Glomerular visceral epithelial cell (primary cell): ENCODE measurements around the gene C1orf159.
"Not testable (repeated sequence)": the region's sequence is repeated elsewhere in the genome, so short reads cannot be mapped to it uniquely, and the experiment has no call there.

Experiments
- DNase-seq: peaks from one replicate; pipeline ENCODE4 v3.0.0-alpha.2; 2016; ENCODE audit errors: extremely low spot score

The C1orf159 gene

DNA sequence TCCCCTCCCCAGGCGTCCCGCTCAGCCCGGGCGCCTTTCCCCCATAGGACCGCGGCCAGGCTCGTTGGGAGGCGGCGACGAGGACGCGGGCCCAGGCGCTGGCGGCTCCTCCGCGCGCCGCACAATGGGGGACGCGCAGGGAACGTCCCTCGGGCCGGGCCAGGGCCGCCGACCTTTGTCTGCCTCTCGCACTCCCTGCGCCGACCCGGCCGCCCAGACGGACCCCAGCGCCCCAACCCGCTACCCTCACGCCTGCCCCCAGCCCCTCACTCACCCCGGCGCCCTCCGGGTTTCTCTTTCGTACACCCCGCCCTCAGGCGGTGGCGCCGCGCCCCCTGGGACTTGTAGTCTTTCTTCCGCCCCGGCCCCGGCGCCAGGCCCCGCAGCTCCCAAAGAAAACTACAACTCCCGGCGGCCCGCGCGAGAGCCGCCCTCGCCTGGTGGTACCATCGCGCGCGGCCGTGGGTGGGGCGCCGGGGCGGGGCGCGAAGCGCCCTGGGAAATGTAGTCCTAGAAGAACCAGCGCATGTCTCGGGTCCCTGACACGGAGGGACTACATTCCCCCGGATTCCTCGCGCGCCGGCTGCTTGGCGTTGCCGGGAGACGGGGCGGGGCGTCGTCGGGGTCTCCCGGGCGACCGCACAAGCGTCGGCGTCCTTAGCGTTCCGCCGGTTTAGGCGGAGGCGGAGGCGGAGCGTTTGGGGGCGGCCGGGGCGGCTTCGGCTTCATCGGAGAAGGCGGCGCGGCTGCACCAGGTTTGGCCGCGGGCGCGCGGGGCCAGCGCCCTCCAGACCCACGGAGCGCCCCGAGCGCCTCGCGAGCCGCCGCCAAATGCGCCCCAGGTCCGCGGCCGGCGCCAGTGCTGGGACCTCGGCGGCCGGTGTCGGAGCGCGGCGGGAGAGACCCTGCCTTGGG, at the start of gene C1orf159:
Gene C1orf159 (minus strand): TSS at position 304 of the 915 bp plus-strand sequence. CDS start 24,546 bp downstream, outside the sequence.
- DNase-seq = peak; percentile 98

DNA sequence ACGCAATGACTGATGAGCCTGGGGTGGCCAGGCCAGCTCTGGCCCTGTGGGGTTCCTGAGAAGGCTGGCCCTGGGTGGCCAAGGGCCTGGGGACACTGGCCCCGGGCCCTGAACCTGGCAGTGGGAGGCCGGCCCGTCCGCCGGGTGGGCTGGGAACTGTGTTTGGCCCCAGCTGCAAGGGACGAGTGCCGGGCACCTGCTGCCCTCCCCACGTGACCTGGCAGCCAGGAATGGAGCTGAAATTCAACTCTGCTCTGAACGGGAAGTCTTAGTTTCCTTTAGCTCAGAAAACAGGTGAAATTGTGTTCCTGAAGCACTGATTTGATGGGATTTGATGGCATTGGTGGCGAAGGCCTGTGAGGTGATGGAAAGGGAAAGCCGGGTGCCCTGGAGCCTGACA, 49.6 kb upstream of the C1orf159 start:
- DNase-seq = peak; percentile 34

DNA sequence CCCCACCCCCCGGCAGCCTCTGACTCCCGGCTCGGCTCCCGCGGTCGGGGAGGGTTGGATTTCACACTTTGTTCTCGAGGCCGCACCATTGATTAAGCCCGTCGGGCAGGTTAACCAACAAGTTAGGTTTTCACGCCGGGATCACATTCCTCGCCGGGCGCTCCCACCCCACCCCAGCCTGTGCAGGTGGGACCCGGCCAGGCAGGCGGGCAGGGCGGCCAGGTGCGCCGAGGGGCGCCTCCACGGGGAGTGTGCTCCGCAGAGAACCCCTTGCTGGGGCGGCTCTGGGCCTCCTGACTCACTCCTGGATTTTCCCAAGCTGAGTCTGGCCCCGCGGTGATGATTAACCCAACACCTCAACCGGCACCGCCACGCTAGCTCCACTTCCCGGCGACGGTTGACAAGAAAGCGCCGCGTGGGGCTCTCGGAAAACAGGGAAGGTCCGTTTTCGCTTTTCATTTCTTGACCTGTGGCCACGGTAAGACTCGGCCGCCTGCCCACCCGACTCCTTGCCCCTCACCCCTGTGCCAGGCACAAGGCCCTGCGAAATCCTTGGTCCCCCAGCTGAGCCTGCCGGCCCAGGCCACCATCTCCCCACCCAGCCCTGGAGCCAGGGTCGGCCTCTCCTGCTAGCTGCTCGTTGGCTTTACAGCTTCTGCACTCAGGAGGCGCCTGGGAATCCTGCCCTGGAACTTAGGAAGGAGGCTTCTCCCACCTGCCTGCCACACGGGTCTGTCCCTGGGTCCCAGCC, 49.0 kb upstream of the C1orf159 start:
- peak; percentile 93 for DNase-seq

DNA sequence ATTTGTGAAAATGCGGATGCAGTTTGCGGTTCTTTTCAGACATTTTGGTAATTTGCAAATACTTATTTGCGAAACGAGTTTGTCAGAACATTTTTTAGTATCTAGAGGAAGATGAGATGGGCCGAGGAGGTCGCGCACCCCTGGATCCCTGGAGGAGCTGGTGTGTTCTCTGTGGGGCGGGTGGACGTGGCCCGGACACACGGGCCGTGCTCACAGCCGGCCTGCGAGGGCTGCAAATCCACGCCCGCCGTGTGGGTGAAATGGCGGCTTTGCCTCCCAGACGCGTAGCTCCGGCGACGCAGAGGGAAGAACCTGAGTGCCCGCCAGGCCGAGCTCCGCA, 48.4 kb upstream of the C1orf159 start:
- DNase-seq = no peak

DNA sequence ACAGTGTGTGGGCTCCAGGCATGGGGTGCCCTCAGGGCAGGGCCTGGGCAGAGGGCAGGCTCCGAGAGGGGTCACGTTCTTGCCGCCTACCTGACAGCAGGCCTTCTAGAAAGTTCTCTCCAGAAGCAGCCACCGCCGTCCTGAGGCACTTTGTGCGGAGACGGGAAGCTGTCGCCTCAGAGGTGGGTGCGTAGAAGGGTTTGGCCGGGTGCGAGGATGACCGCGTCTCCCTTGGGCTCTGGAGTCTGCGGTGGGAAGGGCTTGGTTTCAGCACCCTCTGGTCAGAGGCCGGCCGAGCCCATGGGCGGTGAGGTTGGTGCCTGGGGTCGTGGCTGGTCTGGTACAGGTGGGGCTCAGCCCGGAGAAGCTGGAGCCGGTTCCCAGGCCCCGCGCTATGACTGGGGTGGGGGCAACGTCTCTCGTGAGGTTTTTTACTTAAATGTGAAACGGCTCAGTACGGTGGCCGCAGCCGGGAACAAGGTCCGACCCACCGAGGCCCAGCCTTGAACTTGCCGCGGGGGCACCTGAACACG, 47.7 kb upstream of the C1orf159 start:
- DNase-seq = no peak

DNA sequence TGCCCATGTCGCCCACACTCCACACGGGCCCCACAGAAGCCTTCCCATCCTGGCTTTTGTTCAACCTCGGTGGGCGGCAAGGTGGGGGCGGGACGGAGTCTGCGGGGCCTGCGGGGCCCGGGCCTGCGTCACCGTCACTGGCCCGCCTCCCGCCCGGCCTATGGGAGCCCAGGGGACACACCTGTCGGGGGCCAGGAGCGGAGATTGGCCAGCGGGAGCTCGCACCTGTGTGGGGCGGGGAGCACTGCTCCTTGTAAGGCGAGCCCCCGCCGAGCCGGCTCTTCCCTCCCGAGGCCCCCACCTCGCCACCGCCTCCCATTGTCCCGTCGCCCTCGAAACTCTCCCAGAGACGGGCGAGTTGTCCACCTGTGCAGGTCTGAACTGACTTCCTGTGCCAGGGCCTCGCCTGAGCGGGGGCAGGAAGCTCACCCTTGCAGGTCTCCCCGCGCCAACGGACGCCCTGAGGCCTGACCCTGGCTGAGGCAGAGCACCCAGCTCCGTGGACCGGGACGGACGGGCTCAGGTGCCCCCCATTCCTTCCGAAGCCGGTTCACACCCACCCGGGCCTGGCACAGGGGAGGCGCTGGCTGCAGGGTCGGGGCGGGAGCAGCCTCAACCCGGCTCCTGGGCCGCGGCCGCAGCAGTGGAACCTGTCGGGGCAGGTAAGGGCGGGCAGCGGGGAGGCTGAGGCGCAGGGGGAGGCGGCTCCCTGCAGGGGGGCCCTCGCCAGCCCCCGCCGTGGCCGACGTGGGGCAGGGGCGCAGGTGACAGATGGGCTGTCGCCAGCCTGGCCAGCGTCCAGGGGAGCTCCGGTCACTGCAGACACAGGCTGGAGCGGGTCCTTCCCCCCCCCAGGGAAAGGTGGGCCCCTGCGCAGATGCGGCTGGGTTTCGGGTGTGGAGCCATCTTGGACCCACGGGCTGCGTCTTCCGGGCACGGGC, 47.0 kb upstream of the C1orf159 start:
- DNase-seq = no peak

DNA sequence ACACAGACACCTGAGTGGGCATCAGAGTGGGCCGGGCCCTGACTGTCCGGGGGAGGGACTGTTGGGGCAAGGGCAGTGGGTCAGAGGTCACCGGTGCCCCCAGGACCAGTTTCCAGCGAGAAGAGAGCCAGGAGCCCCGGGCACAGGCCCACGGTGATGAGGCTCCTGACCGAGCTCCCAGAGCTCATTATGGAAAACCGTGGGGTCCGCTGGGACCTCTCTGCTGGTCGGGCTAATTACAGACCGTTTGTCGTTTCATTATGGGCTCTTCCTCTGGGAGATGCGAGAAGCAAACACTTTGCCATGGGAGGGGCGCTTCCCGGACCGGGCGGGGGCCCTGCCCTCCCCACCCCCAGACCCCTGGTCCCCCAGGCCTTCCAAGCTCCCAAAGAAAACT, 45.8 kb upstream of the C1orf159 start:
- no peak for DNase-seq

DNA sequence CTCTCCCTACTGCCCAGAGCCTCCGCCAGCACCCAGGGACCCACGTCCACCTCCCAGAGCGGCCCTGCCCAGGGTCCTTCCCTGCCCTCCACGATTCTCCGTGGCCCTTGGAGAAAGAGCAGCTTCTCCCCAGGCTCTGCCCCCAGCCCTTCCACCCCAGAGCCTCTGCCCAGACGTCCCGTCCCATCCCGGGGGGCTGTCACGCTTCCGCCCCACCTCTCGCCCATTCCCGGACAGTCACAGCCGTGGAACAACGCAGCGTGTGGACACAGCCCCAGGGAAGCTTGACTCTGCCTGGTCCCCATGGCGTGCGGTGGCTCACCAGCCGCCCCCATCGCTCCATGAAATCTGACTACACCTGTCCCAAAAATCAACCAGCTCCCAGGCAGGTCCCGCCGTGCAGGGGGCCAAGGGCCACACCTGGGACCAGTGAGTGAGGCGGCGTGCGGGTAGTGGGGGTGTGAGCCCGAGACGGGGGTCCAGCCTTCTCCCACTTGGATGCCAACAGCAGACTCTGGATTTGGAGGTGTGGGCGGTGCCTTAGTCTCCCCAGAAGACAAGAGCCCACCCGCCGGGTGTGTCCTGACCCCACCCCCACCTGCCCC, 45.3 kb upstream of the C1orf159 start:
- DNase-seq = no peak

DNA sequence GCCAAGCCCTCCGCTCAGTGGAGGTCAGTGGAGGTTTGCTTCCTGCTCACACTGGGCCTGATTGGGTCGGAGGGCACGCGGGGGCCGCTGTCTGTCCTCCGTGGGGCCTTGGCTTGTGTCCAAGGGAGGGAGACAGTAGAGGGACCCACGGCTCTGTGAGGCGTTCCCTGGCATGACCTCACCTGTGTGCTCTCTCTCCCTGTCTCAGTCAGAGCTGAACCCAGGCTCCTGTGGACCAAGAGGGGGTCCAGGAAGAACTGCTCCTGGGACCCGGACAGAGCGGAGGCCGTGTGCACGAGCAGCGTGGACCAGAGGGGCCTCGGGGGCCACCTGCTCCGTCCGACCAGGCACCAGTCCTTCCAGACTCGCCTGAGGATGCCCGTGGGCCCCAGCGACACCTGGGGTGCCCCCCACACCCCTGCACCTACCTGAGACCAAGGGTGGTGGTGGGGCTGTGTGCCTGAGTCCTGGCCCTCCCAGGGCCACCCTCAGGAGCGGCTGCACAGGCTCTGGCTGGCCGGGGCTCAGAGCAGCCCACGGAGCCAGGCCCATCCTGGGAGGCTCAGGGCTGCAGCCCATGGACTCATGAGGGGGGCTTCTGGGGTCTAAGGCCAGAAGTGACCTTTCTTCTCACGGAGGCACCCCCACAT, 44.5 kb upstream of the C1orf159 start:
- no peak for DNase-seq

DNA sequence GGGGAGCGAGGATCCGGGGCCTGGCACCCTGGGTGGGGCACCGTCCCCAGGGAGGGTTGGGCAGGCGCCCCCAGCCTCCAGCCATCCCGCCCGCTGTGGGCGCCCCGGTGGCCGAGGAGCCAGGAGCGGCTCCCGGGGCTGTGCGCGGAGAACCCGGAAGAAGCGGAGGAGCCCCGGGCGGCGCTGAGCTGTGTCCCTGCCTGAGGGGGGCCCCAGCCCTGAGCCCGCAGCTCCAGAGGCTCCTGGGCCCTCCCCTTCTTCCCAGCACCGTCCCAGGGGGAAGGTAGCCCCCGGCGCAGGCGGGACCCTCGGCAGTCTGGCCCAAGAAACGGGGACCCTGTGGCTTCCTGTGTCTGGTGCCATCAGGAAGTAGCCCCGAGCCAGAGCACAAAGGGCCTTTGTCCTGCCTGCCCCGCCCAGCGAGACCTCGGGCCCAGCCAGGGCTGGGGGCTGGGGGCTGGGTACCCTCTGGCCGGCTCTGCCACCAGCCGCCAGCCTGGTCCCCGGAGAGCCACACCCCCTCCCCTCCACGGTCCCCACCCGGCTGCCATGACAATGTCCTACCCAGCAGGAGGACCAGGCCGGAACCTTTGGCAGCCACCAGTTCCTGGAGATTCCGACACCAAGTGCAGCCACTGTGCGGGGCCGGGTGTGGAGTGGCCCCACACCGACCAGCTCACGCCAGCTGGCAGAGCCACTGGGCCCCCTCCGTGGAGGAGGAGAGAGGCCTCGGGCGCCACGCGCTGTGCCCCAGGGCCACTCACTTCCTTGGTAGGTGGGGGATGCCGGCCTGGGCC, 42.2 kb upstream of the C1orf159 start:
- DNase-seq = no peak

DNA sequence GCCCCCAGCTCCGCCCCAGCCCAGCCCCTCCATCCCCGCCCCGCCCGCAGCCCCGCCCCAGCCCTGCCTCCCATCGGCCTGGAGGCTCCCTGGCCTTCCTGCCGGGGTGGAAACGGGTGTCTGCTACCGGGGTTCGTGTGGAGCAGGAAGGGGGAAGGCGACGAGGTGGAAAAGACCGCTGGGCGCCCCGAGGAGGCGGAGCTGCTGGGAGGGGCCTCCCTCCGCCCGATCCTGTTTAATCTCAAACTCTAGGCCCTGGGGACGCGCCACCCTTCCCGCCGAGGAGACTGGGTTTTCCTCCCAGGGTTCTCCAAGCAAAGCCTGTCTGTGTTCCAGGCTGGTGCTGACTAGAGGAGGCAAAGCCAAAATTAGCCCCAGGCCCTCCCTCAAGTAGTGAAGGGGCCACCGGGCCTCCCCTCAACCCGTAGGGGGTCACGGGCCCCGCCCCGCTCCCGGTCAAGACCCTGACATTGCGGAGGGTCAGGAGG, 41.6 kb upstream of the C1orf159 start:
- peak; percentile 88 for DNase-seq

DNA sequence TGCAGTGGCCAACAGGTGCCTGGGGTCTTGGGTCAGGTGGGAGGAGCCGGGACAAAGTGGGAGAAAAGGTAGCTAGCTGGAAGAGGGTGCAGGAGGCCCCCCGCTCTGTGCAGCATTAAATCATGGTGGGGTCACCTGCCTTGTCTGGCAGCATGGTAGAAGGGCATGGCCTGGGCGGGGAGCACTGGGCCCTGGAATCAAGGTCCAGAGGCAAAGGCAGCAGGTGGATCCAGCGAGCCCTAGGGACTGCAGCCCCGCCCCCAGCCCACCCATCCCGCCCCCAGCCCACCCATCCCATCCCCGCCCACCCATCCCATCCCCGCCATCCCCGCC, 41.1 kb upstream of the C1orf159 start:
- DNase-seq = no peak

DNA sequence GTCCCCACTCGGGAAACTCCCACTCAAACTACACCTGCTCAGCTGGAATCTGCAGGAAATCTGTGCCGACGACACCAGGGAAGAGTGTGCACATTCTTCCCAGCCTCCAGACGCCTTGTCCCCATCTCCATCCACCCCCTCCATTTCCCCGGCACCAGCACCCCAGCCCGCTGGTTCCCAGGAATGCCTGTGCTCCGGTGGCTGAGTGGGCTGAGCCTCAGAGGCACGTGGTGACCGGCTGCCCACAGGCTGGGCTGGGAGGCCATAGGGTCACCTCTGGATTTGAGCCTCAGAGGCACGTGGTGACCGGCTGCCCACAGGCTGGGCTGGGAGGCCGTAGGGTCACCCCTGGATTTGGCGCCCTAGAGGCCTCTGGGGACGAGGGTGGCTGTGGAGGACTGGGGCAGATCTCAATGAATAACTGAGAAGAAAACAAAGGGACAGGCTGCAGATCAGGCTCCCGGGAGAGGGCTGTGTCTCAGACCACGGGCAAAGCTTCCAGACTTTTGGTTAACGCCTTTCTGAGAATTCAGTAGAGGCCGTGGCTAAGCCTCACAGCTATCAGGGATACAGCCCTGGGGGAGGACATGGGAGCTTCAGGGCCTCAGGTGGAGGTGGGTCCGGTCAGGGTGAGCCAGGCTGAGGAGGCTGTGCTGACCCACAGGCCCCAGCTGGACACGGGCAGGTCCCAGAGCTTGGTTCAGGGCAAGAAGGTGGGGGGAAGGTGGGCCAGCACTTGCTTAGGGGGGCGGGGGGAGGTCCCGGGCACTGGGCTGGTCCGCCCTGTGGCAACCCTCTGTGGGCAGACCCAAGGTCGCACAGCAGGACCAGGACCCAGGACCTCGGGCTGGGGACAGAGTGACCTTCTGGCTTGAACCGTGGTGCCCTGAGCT, 40.5 kb upstream of the C1orf159 start:
- peak; percentile 60 for DNase-seq

DNA sequence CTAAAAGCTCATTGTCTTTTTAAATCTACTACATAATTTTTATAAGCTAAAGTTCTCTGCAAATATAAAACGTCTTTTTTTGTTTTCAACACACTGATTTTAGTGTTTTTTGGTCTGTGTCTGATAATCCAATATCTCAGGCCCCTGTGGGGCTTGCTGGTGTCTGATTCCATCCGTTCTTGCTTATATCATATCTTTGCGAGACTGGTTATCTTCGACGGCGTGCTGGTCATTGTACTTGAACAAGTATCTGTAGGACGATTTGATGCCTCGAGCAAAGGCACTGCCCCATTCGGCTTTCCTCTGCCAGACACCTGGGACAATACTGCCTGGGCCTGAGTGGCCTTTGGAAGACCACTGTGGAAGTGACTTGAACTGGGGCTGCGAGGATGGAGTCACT, 39.4 kb upstream of the C1orf159 start:
- no peak for DNase-seq

DNA sequence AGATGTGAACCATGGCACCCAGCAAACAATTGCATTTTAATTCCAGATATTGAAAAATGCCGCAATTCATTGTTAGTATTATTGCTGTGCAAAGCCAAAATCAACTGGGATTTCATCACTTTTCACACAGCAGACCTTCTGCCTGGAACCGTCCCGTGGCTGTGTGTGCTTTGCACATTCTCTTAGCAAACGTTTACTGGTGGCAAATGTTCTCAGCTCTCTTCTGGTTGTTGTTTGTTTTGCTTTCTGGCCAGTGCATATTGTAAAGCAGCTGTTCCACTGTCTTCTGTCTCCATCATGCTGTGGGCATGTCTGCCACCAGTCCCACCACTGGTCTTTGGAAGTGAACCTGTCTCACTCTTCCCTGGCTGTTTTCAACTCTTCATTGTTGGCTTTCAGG, 38.0 kb upstream of the C1orf159 start:
- no peak for DNase-seq

DNA sequence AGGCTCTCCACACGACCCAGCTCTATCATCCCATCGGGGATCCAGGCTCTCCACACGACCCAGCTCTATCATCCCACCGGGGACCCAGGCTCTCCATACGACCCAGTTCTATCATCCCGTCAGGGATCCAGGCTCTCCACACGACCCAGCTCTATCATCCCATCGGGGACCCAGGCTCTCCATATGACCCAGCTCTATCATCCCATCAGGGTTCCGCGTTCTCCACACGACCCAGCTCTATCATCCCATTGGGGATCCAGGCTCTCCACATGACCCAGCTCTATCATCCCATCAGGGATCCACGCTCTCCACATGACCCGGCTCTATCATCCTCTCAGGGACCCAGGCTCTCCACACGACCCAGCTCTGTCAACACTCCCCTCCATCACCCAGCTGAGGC, 37.3 kb upstream of the C1orf159 start:
- not testable (repeated sequence) for DNase-seq

DNA sequence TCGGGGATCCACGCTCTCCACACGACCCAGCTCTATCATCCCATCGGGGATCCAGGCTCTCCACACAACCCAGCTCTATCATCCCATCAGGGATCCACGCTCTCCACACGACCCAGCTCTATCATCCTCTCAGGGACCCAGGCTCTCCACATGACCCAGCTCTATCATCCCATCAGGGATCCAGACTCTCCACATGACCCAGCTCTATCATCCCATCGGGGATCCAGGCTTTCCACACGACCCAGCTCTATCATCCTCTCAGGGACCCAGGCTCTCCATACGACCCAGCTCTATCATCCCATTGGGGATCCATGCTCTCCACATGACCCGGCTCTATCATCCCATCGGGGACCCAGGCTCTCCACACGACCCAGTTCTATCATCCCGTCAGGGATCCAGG, 36.5 kb upstream of the C1orf159 start:
- DNase-seq = not testable (repeated sequence)

DNA sequence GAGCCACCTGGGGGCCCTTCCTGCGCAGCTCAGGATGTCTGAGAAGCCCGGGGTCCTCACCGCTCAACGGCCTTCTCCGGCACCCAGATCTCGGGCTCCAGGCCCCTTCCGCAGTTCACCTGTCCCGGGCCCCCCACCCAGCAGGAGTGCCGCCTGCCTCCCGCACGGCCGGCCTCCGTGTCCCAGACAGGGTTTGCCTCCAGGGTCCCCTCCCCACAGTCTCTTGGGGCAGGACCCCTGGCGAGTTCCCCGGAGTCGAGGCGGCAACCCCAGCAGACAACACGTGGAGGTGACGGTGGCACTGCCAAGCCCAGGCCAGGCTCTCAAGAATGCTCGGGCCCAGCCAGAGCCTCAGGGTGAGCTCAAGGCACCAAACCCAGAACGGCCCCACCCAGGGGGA, 35.4 kb upstream of the C1orf159 start:
- no peak for DNase-seq

DNA sequence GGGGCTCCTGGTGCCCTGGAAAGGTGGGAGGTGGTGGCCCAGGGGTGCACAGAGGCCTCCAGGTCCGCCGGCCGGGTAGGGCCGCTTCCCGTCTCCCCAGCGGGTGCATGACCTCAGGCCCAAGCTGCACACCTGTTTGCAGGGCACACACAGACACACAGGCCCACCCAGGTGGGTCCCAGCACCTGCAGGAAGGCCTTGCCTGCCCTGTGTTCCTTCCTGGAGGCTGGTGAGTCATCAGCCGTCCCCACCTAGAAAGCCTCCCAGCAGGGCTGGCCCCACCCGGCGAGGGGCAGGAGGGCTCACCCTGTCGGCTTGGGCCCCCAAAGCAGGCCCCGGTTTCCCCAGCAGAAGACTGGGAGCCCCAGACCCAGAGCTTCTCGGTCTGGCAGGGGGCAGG, 34.2 kb upstream of the C1orf159 start:
- no peak for DNase-seq
